Urinary bladder (tissue), 4 donors: ENCODE data around the gene POLRMT. TPM values are rescaled to one million over a fixed set of nuclear protein-coding genes. Genes with fewer than 3 reads are reported as not detected.

Experiments used
- DNase-seq: peaks from one replicate; pipeline ENCODE4 v3.0.0-alpha.2; 2015; ENCODE audit errors: extremely low spot score
- H3K27ac ChIP-seq: one replicate; pipeline ENCODE4 v1.5.1; 2013; ENCODE audit warnings: low read depth, mild to moderate bottlenecking, moderate library complexity
- H3K36me3 ChIP-seq: one replicate; pipeline ENCODE4 v1.6.1; 2013; ENCODE audit warnings: mild to moderate bottlenecking, moderate library complexity; ENCODE audit not compliant: insufficient read depth
- H3K4me1 ChIP-seq: one replicate; pipeline ENCODE4 v1.6.1; 2013; ENCODE audit warnings: mild to moderate bottlenecking, moderate library complexity; ENCODE audit not compliant: insufficient read depth
- H3K4me3 ChIP-seq: one replicate; pipeline ENCODE4 v1.5.1; 2013; ENCODE audit warnings: low read depth, low read length
- WGBS: extraction: QIAGEN DNeasy Blood & Tissue Kit; methylation state at CpG from one replicate; pipeline ENCODE4 v1.1.7; 2013; 5-methylcytosine and 5-hydroxymethylcytosine counted together
- polyA plus RNA-seq: library from polyadenylated mRNA; stranded (reverse); fragments of 200-250 nt; gene quantifications from one replicate; pipeline ENCODE4 v1.2.3, GENCODE V29; 2013
- total RNA-seq: library from RNA; depleted of rRNA; stranded (reverse); fragments of >200 nt; gene quantifications from one replicate; pipeline ENCODE4 v1.2.3, GENCODE V29; 2014
- donor health status: healthy with polysubstance abuse.
- donor health status: healthy.

The POLRMT gene
- total and polyA plus RNA-seq, 2 donors = 10.3 to 44.6 TPM

DNA sequence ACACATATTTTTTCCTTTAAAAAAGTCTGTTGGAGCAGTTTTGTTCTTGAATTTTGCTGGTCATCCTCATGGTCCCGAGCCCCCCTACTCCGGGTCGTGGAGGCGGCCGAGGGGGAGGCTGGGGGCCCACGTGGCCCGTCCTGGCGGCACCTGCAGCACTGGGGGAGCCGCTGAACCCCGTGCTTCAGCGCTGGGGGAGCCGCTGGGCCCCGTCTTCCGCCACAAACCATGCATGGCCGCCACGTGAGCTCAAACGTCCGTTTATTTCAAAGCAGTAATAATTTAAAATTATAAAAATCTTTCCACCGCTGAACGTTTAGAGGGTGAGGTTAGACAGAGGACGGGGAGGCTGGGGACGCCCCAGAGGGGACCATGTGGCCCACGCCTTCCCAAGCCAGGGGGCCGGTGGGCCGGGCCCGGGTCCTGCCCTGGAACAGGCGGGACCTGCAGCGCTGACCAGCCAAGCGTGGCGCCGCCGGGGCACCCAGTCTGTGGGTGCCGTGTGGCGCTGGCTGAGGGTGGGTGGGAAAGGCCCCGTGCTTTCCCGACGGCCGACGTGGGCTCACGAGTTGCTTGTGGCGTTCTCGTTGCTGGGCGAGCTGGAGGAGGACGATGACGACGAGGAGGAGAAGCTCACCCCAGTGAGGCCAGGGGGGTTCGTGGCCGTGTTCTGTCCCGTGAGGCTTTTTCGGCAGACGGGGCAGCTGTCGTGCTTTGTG lies 14.4 kb upstream of the POLRMT start:
- Histone ChIP-seq H3K36me3 (peaks cover 15% of the 10 kb centered on the region), H3K27ac (no peak overlapping the region), H3K4me3 (no peak overlapping the region), H3K4me1 (no peaks in the 10 kb centered on the region)
- no peak for DNase-seq
- 92% methylated on average over 52 of the region's 52 CpGs for WGBS

DNA sequence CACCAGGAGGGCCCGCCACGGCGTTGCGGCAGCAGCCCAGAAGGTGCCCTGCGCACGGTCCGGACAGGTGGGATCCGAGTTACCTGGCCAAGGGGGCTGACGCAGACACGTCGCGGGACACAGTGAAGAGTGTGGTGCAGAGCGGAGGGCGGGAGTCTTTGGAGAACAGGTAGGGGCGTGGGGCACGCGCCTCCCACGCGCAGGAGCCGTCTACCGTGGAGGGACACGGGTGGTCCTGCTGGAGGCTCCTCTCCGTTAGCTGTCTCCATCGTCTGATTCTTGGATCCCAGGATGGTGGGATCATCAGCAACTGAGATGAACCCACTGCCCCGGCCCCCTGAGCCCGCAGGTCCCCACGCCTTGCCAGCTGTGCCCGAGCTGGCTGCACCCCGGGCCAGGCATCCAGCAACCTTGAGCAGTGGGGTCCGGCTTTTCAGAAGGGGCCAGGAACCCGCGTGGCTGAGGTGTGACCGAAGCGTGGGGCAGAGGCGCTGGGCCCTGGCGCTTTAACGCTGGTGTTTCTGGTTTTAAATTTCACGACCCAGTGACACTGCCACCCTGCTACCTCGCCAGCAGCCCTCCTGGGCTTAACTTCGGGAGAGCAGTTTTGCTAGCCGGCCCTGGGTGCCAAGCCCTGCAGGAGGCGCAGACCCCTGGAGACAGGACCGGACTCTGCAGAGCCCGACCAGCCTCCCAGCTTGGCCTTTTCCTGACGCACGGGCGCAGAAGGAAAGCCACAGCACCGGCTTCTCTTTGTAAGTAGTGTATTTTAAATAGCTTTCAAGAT lies 13.6 kb upstream of the POLRMT start:
- H3K4me3 ChIP-seq = no peak overlapping the region
- H3K36me3 ChIP-seq = peaks cover 15% of the 10 kb centered on the region
- no peak for DNase-seq
- no peak overlapping the region for H3K27ac ChIP-seq
- H3K4me1 ChIP-seq = no peaks in the 10 kb centered on the region
- WGBS = 94% methylated on average over 48 of the region's 48 CpGs

DNA sequence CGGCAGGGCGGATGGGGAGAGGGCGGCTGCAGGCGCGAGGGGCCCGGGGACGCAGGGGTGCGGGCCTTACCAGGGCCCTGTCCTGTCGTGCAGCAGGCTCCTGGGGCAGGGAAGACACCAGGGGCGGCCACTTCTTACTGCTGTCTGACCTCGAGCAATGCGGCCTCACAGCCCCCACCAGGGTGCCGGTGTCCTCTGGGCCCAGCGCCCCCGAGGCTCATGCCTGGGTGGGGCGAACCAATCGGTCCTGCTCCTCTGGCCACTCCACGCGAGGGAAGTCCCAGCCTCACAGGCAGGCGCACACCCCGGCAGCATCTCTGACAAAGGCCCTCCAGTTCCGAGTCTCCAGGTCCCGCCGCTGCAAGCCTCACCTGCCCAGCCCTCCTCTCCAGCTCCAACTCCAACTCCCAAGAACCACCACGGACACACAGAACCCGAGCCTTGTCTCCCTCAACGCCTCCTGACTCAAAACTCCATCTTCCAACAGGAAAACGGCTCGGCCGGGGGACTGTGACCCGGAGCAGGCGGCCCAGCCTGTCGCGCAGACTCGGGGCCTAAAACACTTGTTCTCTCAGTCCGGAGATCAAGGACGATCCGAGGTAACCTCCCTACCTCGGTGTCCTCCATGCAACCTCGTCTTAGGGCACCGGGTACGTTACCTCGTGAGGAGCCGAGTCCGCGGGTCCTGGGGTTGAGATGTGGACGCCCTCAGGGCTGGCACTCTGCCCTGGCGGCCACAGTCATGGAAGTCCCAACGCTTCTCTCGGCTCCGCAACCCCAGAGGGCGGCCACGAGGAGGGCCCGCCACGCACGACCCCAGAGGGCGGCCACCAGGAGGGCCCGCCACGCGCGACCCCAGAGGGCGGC lies 12.8 kb upstream of the POLRMT start:
- Histone ChIP-seq H3K36me3 (peaks cover 13% of the 10 kb centered on the region), H3K4me1 (no peaks in the 10 kb centered on the region), H3K27ac (no peak overlapping the region), H3K4me3 (no peak overlapping the region)
- DNase-seq = no peak
- WGBS = 95% methylated on average over 62 of the region's 62 CpGs

DNA sequence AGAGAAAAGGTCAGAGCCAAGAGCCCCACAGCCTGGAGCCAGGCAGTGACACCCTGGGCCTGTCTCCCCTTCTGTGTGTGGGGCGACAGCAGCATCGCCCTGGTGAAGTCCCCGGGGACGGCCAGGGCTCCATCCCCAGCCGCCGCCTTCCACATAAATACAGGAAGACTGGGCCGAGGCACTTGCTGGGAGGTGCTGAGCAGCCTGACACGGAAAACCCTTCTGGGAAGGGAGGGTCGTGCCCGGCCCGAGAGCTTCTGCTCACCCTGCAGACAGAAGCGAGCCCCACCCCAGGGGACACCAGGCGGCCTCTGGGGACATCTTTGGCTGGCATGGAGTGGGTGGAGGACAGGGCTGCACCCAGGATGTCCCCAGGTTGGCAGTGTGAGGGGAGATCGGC lies 11.5 kb upstream of the POLRMT start:
- Histone ChIP-seq H3K36me3 (peaks cover 11% of the 10 kb centered on the region), H3K4me1 (no peaks in the 10 kb centered on the region), H3K4me3 (no peak overlapping the region), H3K27ac (no peak overlapping the region)
- no peak for DNase-seq
- WGBS = 85% methylated on average over 14 of the region's 14 CpGs

DNA sequence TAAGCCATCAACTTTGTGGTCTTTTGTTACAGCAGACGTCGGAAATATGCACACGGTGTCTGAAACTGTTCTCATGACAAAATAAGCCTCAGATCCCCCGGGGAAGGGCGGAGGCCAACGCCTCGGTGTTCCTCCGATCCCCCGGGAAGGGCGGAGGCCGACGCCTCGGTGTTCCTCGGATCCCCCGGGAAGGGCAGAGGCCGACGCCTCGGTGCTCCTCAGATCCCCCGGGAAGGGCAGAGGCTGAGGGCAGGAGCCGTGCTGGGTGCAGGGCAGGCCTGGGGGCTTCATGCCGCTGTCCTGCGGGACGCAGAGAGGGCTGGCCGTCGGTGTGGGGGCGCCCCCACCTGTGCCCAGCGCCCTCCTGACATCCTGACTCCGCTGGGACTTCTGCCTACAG lies 11.0 kb upstream of the POLRMT start:
- Histone ChIP-seq H3K4me1 (no peaks in the 10 kb centered on the region), H3K4me3 (no peak overlapping the region), H3K27ac (no peak overlapping the region), H3K36me3 (peaks cover 11% of the 10 kb centered on the region)
- DNase-seq = no peak
- WGBS = 79% methylated on average over 28 of the region's 28 CpGs

DNA sequence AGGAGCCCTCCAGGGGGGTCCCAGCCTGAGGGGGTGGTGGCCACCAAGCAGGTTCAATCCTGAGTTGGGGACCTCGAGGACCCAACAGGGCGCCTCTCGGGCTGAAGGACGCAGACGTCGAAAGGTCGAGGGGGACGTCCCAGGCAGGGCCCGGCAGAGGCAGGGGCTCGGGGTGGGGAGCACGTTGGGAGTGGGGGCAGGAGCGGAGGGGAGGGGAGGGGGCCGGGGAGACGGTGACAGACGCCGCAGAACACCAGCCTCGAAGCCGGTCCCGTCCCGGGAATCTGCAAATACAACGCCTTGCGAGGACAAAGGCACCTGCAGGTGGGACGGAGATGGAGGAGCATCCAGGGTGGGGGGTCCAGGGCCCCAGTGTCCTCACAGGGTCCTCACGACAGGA lies 10.4 kb upstream of the POLRMT start:
- Histone ChIP-seq H3K27ac (no peak overlapping the region), H3K4me1 (no peaks in the 10 kb centered on the region), H3K36me3 (peaks cover 11% of the 10 kb centered on the region), H3K4me3 (no peak overlapping the region)
- WGBS = 85% methylated on average over 24 of the region's 24 CpGs
- no peak for DNase-seq

DNA sequence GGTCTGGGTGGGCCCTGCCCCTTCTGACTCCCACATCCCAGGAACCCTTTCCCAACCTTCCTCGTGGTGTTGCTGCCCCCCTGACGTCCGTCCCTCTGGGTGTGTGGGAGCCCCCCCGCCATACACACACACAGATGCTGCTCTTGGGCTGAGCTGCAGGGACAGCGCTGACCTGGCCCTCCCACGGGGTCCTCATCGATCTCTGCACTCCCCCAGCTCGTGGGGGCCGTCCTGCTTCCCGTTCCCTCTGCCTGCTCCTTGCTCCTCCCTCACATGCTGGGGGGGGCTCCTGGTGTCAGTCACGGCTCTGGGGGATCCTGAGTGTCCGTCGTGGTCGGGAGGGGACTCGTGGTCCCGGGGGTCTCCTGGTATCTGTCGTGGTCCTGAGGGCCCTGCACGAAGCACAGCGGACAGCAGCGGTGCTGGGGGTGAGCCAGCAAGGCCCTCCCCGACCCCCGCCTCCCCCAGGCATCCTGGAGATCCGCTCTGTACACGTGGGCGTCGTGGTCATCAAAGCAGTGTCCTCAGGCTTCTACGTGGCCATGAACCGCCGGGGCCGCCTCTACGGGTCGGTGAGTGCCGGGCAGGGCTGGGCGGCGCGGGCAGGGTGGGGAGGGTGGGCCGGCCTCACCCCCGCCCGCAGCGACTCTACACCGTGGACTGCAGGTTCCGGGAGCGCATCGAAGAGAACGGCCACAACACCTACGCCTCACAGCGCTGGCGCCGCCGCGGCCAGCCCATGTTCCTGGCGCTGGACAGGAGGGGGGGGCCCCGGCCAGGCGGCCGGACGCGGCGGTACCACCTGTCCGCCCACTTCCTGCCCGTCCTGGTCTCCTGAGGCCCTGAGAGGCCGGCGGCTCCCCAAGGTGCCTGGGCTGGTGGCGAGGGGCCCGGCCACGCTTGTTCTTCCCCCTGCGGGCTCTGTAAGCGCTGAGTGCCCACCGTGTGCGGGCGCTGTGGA lies 9.7 kb upstream of the POLRMT start:
- WGBS = 85% methylated on average over 70 of the region's 70 CpGs
- Histone ChIP-seq H3K4me1 (no peaks in the 10 kb centered on the region), H3K4me3 (no peak overlapping the region), H3K36me3 (peaks cover 6% of the 10 kb centered on the region), H3K27ac (no peak overlapping the region)
- no peak for DNase-seq

DNA sequence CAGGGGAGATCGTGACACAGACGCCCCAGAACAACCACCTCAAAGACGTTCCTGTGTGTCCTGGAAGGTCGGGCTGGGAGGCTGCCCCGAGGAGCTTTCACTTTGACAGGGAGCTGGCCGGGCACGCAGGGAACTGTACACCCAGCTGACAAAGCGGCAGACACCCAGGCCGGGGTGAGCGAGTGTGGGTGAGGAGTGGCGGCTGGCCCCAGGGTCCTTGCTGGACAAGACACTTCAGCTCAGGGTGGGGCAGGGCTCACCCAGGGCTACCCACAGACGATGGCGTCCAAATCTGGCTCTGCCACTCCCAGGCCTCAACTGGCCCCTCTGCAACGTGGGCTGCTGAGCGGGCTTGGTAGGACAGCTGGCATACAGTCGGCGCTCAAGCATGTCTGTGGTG lies 8.4 kb upstream of the POLRMT start:
- Histone ChIP-seq H3K36me3 (peaks cover 2% of the 10 kb centered on the region), H3K4me3 (no peak overlapping the region), H3K27ac (no peak overlapping the region), H3K4me1 (no peaks in the 10 kb centered on the region)
- no peak for DNase-seq
- 85% methylated on average over 17 of the region's 17 CpGs for WGBS

DNA sequence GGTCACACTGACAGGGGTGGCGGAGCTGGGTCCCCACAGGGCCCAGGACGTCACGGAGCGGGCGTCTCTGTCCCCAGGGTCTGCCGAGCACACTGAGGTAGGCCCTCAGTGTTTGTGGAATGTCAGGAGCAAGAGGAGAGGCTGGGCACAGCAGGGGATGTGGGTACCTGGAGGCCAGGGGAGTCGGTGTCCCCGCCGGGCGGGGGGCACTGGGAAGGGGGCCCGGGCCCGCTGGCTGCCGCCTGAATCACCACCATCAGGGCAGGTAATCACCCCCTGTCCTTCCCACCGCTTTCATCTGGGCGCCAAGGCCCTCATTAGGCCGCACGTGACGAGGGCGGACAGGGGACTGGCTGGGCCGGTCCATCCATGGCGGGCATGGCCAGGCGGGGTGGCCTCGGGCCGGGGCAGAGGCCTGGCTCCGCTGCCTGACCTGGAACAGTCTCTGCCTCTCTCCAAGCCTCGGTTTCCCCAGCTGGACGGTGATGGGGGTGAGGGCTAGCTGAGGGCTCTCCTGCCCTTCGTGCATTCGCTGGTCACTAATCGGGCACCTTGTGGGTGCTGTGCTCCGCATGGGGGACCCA lies 7.4 kb upstream of the POLRMT start:
- no peak for DNase-seq
- no peaks in the 10 kb centered on the region for H3K36me3 ChIP-seq
- no peaks in the 10 kb centered on the region for H3K4me1 ChIP-seq
- H3K4me3 ChIP-seq = no peak overlapping the region
- H3K27ac ChIP-seq = no peak overlapping the region
- 94% methylated on average over 31 of the region's 31 CpGs for WGBS

DNA sequence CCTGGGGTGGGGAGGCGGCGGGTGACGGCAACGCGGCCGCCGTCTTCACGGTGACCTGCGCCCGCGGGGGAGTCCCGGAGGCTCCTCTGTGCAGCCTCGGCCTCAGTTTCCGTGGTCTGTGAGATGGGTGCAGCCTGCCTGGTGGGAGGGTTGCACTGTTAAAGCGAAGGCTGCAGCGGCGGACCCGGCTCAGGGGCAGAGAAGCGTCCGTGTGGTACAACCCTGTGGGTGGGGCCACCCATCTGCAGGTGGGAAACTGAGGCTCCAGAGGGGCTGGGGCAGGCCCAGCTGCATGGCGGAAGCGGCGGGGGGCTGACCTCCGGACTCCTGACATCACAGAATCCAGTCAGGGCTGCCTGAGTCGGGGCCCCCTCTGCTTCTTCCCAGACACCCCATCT lies 6.8 kb upstream of the POLRMT start:
- Histone ChIP-seq H3K36me3 (no peaks in the 10 kb centered on the region), H3K4me3 (peak overlapping the region; percentile 40), H3K4me1 (no peaks in the 10 kb centered on the region), H3K27ac (no peak overlapping the region)
- DNase-seq = no peak
- WGBS = 47% methylated on average over 25 of the region's 25 CpGs

DNA sequence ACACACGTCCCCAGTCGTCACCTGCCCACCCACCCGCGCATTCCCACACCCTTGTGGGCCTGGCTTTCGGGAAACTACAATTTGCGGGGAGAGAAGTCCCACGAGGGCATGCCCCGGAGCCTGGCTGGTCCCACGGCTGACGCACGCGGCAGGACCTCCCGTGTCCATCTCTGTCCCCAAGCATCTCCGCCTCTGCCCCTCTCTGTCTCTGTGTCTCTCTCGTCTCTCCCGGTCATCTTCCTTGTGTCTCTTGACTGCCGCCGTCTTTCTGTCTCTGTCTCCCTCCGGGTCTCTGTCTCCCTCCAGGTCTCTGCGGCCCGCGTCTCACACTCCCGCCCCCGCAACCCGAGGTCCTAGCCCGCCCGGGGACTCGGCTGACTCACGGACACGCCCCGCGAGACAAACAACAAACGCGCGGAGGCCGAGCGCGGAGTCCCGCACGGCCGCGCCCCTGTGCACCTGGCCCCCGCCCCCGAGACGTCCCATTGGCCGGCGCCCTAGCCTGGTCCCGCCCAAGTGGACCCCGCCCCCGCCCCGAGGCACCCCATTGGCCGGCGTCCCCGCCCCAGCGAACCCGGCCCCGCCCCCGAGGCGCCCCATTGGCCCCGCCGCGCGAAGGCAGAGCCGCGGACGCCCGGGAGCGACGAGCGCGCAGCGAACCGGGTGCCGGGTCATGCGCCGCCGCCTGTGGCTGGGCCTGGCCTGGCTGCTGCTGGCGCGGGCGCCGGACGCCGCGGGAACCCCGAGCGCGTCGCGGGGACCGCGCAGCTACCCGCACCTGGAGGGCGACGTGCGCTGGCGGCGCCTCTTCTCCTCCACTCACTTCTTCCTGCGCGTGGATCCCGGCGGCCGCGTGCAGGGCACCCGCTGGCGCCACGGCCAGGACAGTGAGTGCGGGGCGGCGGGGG lies 6.2 kb upstream of the POLRMT start, which contains the start of gene FGF22:
Gene FGF22, plus strand, starts transcription at position 627 of the 908 bp plus-strand sequence. Its CDS starts 47 bp downstream, at position 674.
- DNase-seq = peak; percentile 52
- peak within 1 kb of the TSS; percentile 40 for H3K4me3 ChIP-seq
- no peaks in the 10 kb centered on the region for H3K36me3 ChIP-seq
- no peaks in the 10 kb centered on the region for H3K4me1 ChIP-seq
- H3K27ac ChIP-seq = no peak within 1 kb of the TSS
- 5% methylated on average over 109 of the region's 109 CpGs for WGBS

DNA sequence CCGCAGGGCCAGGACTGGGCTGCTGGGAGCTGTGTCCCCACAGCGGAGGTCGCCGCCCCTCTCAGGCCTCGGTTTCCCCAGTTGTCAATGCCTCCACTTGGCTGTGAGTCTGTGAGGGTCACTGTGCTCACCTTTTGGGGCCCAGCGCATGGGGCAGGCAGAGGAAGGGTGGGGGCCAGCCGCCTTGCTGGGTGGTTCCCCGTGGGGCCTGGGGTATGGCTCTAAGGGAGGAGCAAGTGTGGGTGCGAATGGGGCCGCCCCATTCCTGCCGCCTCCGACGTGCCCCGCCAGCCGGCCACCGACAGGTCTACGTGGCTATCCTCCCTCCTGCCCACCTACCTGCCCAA lies 5.5 kb upstream of the POLRMT start:
- 58% methylated on average over 17 of the region's 17 CpGs for WGBS
- Histone ChIP-seq H3K27ac (no peak overlapping the region), H3K36me3 (no peaks in the 10 kb centered on the region), H3K4me3 (no peak overlapping the region), H3K4me1 (peaks cover 2% of the 10 kb centered on the region)
- DNase-seq = no peak
